DOHH2 (cell line): Measurements from ENCODE around the gene ANKRD66.
"Not testable (repeated sequence)": the region's sequence is repeated elsewhere in the genome, so short reads cannot be mapped to it uniquely, and the experiment has no call there.

Source experiments
- EZH2phosphoT487 ChIP-seq: fragments of 200-600 bp; sonication (generic); IDR thresholded peaks from 2 replicates; pipeline ENCODE4 v1.6.1; 2017; ENCODE audit warnings: borderline replicate concordance, mild to moderate bottlenecking, antibody characterized with exemption, low read length, moderate library complexity, mixed read lengths
- TF ChIP-seq, protein P1 (sequence below): fragments of 200-600 bp; sonication (generic); IDR thresholded peaks from one replicate; pipeline ENCODE4 v1.5.1; 2014; ENCODE audit warnings: antibody characterized with exemption, mild to moderate bottlenecking, low read depth, low read length; ENCODE audit not compliant: poor library complexity, severe bottlenecking

DNA sequence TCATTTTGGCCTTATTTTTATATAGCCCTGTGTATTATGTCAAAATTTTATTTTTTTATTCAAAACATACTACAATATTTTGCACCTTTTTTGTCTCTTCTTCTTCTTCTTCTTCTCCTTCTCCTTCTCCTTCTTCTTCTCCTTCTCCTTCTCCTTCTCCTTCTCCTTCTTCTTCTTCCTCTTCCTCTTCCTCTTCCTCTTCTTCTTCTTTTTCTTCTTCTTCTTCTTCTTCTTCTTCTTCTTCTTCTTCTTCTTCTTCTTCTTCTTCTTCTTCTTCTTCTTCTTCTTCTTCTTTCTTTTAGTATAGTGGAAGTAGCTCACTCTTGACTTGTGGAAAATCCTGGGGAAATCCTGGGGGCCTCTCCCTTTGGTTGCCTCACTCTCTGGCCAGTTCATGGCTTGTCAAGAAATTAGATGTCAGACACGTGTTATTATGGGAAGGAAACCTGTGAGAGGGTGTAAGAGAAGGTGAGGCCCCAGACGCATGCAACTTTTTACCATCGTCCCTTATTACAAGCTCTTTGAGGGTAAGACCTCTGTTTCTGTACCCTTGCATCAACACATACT lies 2.5 kb upstream of the ANKRD66 start:
- TF ChIP-seq, protein P1, sequence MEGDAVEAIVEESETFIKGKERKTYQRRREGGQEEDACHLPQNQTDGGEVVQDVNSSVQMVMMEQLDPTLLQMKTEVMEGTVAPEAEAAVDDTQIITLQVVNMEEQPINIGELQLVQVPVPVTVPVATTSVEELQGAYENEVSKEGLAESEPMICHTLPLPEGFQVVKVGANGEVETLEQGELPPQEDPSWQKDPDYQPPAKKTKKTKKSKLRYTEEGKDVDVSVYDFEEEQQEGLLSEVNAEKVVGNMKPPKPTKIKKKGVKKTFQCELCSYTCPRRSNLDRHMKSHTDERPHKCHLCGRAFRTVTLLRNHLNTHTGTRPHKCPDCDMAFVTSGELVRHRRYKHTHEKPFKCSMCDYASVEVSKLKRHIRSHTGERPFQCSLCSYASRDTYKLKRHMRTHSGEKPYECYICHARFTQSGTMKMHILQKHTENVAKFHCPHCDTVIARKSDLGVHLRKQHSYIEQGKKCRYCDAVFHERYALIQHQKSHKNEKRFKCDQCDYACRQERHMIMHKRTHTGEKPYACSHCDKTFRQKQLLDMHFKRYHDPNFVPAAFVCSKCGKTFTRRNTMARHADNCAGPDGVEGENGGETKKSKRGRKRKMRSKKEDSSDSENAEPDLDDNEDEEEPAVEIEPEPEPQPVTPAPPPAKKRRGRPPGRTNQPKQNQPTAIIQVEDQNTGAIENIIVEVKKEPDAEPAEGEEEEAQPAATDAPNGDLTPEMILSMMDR = not testable (repeated sequence)
- not testable (repeated sequence) for TF ChIP-seq EZH2phosphoT487
